Measurements from ENCODE around the gene TGIF2.

GRCh38 chr20:36587388-36588070 lies 14.1 kb downstream of the TGIF2 start:
- TF ChIP-seq POLR2AphosphoS5 (IDR thresholded peaks at IDR 0.05; ENCODE audit: low read depth, low read length) (no peak), CBX3 (IDR thresholded peaks at IDR 0.05; ENCODE audit: low read depth) (no peak), EZH2phosphoT487 (IDR thresholded peaks at IDR 0.05; ENCODE audit: borderline replicate concordance) (no peak), POLR2A (IDR thresholded peaks at IDR 0.05; ENCODE audit: borderline replicate concordance, extremely low read depth, insufficient read depth, insufficient read length) (no peak), ZNF274 (IDR thresholded peaks at IDR 0.05; ENCODE audit: low read depth, low read length) (no peak), YY1 (IDR thresholded peaks at IDR 0.05; ENCODE audit: extremely low read depth, insufficient replicate concordance, low read depth, low read length) (no peak), EZH2 (IDR thresholded peaks at IDR 0.05) (no peak), SP1 (IDR thresholded peaks at IDR 0.05; ENCODE audit: low read depth) (no peak), EGR1 (IDR thresholded peaks at IDR 0.05; ENCODE audit: low read depth) (no peak)
- TF ChIP-seq, protein P1, sequence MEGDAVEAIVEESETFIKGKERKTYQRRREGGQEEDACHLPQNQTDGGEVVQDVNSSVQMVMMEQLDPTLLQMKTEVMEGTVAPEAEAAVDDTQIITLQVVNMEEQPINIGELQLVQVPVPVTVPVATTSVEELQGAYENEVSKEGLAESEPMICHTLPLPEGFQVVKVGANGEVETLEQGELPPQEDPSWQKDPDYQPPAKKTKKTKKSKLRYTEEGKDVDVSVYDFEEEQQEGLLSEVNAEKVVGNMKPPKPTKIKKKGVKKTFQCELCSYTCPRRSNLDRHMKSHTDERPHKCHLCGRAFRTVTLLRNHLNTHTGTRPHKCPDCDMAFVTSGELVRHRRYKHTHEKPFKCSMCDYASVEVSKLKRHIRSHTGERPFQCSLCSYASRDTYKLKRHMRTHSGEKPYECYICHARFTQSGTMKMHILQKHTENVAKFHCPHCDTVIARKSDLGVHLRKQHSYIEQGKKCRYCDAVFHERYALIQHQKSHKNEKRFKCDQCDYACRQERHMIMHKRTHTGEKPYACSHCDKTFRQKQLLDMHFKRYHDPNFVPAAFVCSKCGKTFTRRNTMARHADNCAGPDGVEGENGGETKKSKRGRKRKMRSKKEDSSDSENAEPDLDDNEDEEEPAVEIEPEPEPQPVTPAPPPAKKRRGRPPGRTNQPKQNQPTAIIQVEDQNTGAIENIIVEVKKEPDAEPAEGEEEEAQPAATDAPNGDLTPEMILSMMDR (IDR thresholded peaks at IDR 0.05 in 2 of 3, conservative IDR thresholded peaks at IDR 0.05 in 1 of 3; ENCODE audit: borderline replicate concordance in 1 of 3, insufficient read depth in 1 of 3, low read depth in 2 of 3, low read length in 2 of 3), result no peak
